K562 (cell line): ENCODE data around the gene SURF6. TPM values are rescaled to one million over a fixed set of nuclear protein-coding genes. Genes with fewer than 3 reads are reported as not detected.
A peak's percentile ranks its signal among the peaks of the same experiment; 100 is the strongest.

ENCODE experiments used
- ATAC-seq: fragments of 200-7000 bp; cut with Tn5 transposase; 3 replicates; pipeline ENCODE4 v1.9.1; 2020; ENCODE audit warnings: moderate library complexity
- BruUV-seq: library from RNA; stranded (reverse); fragments of 400-500 nt; replicated peaks from 2 replicates; lab custom pipeline; 2021; lab: Mats Ljungman, UMichigan
- CTCF ChIA-PET: fragments of 300-600 bp; formaldehyde crosslinking; extraction: SDS; loops from one replicate; lab custom pipeline; 2021; ENCODE audit warnings: low intra/inter-chr PET ratio; lab: Yijun Ruan, JAX
- POLR2A ChIA-PET: fragments of 300-600, 350-650 bp; sonication (Branson Sonifier 250); formaldehyde crosslinking; extraction: SDS; loops from one replicate; lab custom pipeline; 2021; ENCODE audit warnings: antibody characterized with exemption, inconsistent platforms; lab: Yijun Ruan, JAX
- DNase-seq, 4 experiments: peaks; one replicate each; pipeline versions ENCODE4 v3.0.0 to v3.0.0-alpha.2; 2011 to 2018; ENCODE audit warnings: low spot score in 3 of 4, mixed read lengths in 3 of 4; ENCODE audit errors: extremely low read depth in 1 of 4
- FAIRE-seq: peaks from 2 replicates; lab custom pipeline; 2011; peaks lifted over from hg19 to GRCh38; lab: Jason Lieb, UNC
- H2AFZ ChIP-seq: 2 replicates; pipeline ENCODE4 v1.6.0; 2011; ENCODE audit warnings: low read depth, low read length, control low read depth, inconsistent platforms
- H3K27ac ChIP-seq: fragments of 200-600 bp; 3 replicates; pipeline ENCODE4 v1.8.0; 2011; ENCODE audit warnings: low read depth, mild to moderate bottlenecking, control low read depth, inconsistent platforms, low read length, moderate library complexity, mixed read lengths; ENCODE audit errors: extremely low read depth
- H3K27me3 ChIP-seq, 2 experiments: fragments of 300-600 bp in 1 of 2; 2 replicates in 1 of 2; 3 replicates in 1 of 2; pipeline versions ENCODE4 v1.6.0 to v1.8.0; 2011; ENCODE audit warnings: inconsistent platforms in 2 of 2, low read length in 2 of 2, mild to moderate bottlenecking in 1 of 2, mixed read lengths in 1 of 2, moderate library complexity in 1 of 2; ENCODE audit not compliant: control insufficient read depth in 2 of 2, insufficient read depth in 2 of 2
- H3K36me3 ChIP-seq: fragments of 300-600 bp; 3 replicates; pipeline ENCODE4 v1.8.0; 2011; ENCODE audit warnings: mild to moderate bottlenecking, low read length, inconsistent platforms; ENCODE audit not compliant: control insufficient read depth, insufficient read depth
- H3K4me1 ChIP-seq, 2 experiments: fragments of 200-600 bp in 1 of 2; replicated peaks in 1 of 2; 2 replicates in 1 of 2; 3 replicates in 1 of 2; pipeline versions ENCODE4 v1.5.1 to v1.8.0; 2011; ENCODE audit warnings: inconsistent platforms in 2 of 2, low read length in 2 of 2, mild to moderate bottlenecking in 1 of 2, mixed read lengths in 1 of 2, moderate library complexity in 1 of 2; ENCODE audit not compliant: control insufficient read depth in 2 of 2, insufficient read depth in 2 of 2
- H3K4me2 ChIP-seq: 2 replicates; pipeline ENCODE4 v1.6.1; 2011; ENCODE audit warnings: low read length, control low read depth, inconsistent platforms, mixed read lengths; ENCODE audit not compliant: insufficient read depth
- H3K4me3 ChIP-seq: fragments of 200-600 bp; sonication (generic), shearing (Covaris generic); 2 replicates; pipeline ENCODE4 v1.5.1; 2016; ENCODE audit warnings: control low read depth, inconsistent platforms
- H3K79me2 ChIP-seq: fragments of 200-600 bp; 3 replicates; pipeline ENCODE4 v1.8.0; 2011; ENCODE audit warnings: low read length, inconsistent platforms; ENCODE audit not compliant: control insufficient read depth, insufficient read depth
- H3K9ac ChIP-seq, 2 experiments: 2 replicates each; pipeline versions ENCODE4 v1.6.0 to v1.6.1; 2011; ENCODE audit warnings: low read depth in 2 of 2, low read length in 2 of 2, control low read depth in 1 of 2, inconsistent platforms in 1 of 2, mild to moderate bottlenecking in 1 of 2, mixed read lengths in 1 of 2; ENCODE audit not compliant: insufficient read depth in 1 of 2
- H3K9me1 ChIP-seq: one replicate; pipeline ENCODE4 v1.6.0; 2011; ENCODE audit warnings: inconsistent platforms, mild to moderate bottlenecking, low read length, moderate library complexity; ENCODE audit not compliant: control insufficient read depth, insufficient read depth
- H3K9me3 ChIP-seq: replicated peaks from 2 replicates; pipeline ENCODE4 v1.5.1; 2011; ENCODE audit warnings: low read depth, low read length, inconsistent platforms; ENCODE audit not compliant: control insufficient read depth, insufficient read depth
- H4K20me1 ChIP-seq: replicated peaks from 2 replicates; pipeline ENCODE4 v1.6.1; 2011; ENCODE audit warnings: low read length, inconsistent platforms, mixed read lengths; ENCODE audit not compliant: control insufficient read depth, insufficient read depth
- BRD9 ChIP-seq: fragments of 450-650 bp; IDR thresholded peaks from 2 replicates; pipeline ENCODE4 v1.6.1; 2018; ENCODE audit warnings: low read depth; ENCODE audit not compliant: partially characterized antibody
- CHD1 ChIP-seq: fragments of 200-600 bp; sonication (generic); IDR thresholded peaks from one replicate; pipeline ENCODE4 v1.6.1; 2012; ENCODE audit warnings: mild to moderate bottlenecking, moderate library complexity, low read length, inconsistent platforms
- CTCF ChIP-seq, 3 experiments: IDR thresholded peaks in 2 of 3; conservative IDR thresholded peaks in 1 of 3; 2 replicates each; pipeline ENCODE4 v1.5.1; 2011 to 2012; ENCODE audit warnings: low read length in 3 of 3, mild to moderate bottlenecking in 3 of 3, control low read depth in 2 of 3, improper control_type of control experiment in 1 of 3, inconsistent platforms in 1 of 3, low read depth in 1 of 3, mixed read lengths in 1 of 3, moderate library complexity in 1 of 3; ENCODE audit not compliant: insufficient read depth in 2 of 3
- ILK ChIP-seq: fragments of 450-650 bp; IDR thresholded peaks from 2 replicates; pipeline ENCODE4 v1.6.1; 2016; ENCODE audit warnings: missing genetic modification characterization, low read depth, mild to moderate bottlenecking, missing compliant biosample characterization, moderate library complexity, borderline replicate concordance
- KAT2B ChIP-seq: IDR thresholded peaks from one replicate; pipeline ENCODE4 v1.6.1; 2012; ENCODE audit warnings: low read depth, mild to moderate bottlenecking, control low read depth, inconsistent platforms, low read length, moderate library complexity
- RAD51 ChIP-seq: fragments of 450-650 bp; IDR thresholded peaks from 2 replicates; pipeline ENCODE4 v1.7.1; 2016; ENCODE audit warnings: low read depth, mild to moderate bottlenecking, borderline replicate concordance
- RNF2 ChIP-seq: sonication (generic); IDR thresholded peaks from 2 replicates; pipeline ENCODE4 v1.6.1; 2016
- SPI1 ChIP-seq: IDR thresholded peaks from 2 replicates; pipeline ENCODE4 v1.6.1; 2011; ENCODE audit warnings: low read depth, low read length, control low read depth, borderline replicate concordance
- YBX1 ChIP-seq: fragments of 450-650 bp; IDR thresholded peaks from 2 replicates; pipeline ENCODE4 v1.7.1; 2016; ENCODE audit warnings: mild to moderate bottlenecking
- ZBTB33 ChIP-seq: sonication (generic); formaldehyde crosslinking; IDR thresholded peaks from 2 replicates; pipeline ENCODE4 v1.8.1; 2023; ENCODE audit warnings: mild to moderate bottlenecking, missing genetic modification reagents
- ZNF324 ChIP-seq: fragments of 250-450 bp; sonication (Bioruptor Pico); IDR thresholded peaks from 2 replicates; pipeline ENCODE4 v1.4.0; 2020; ENCODE audit warnings: mild to moderate bottlenecking
- WGBS: fragments of 100-300 bp; shearing (Covaris generic); methylation state at CpG from one replicate; pipeline ENCODE4 v1.1.6; 2016; ENCODE audit warnings: low coverage, mixed read lengths; ENCODE audit not compliant: insufficient coverage; ENCODE audit errors: missing lambda C conversion rate; 5-methylcytosine and 5-hydroxymethylcytosine counted together
- in situ Hi-C: fragments of 300-500 bp; cut with MboI; formaldehyde crosslinking; loops from 4 replicates; pipeline ENCODE4 v1.15.0; 2018; ENCODE audit warnings: inconsistent platforms, mixed read lengths
- intact Hi-C: fragments of 100-400 bp; cut with micrococcal nuclease; formaldehyde crosslinking; loops from 2 replicates; pipeline ENCODE4 v1.14.2; 2022
- polyA plus RNA-seq, 8 experiments: library from polyadenylated mRNA; depleted of rRNA in 4 of 8; stranded (reverse) in 5 of 8; unstranded in 3 of 8; fragments of >200 nt; fragmentation: Nextera tagmentation in 2 of 8; fragmentation: Illumina TruSeq in 1 of 8; extraction: Ambion mirVana in 2 of 8; extraction: Trizol in 1 of 8; gene quantifications; 2 replicates each; pipeline versions ENCODE4 v1.2.1 to v1.2.3, GENCODE V29; 2011 to 2014; ENCODE audit warnings: inconsistent platforms in 1 of 8, missing spikeins in 1 of 8
- total RNA-seq, 7 experiments: library from RNA; depleted of rRNA in 6 of 7; stranded (reverse); fragments of >200 nt in 6 of 7; fragmentation: Illumina TruSeq in 2 of 7; extraction: Trizol in 2 of 7; gene quantifications; 2 replicates each; pipeline versions ENCODE4 v1.2.1 to v1.2.3, GENCODE V29; 2011 to 2021; ENCODE audit warnings: low replicate concordance in 1 of 7
- TF ChIP-seq, protein P1 (sequence below): sonication (generic); formaldehyde crosslinking; IDR thresholded peaks from 2 replicates; pipeline ENCODE4 v1.8.0; 2023; ENCODE audit warnings: mild to moderate bottlenecking, missing genetic modification reagents
- TF ChIP-seq, protein P2 (sequence below): fragments of 250-450 bp; sonication (Bioruptor Pico); IDR thresholded peaks from 2 replicates; pipeline ENCODE4 v1.5.0; 2021

Gene SURF6
- total and polyA plus RNA-seq, 9 of the 15 experiments (the other 6 are each of a cell fraction or from before 2014, with no cell fraction given): 1.4 to 68.3 (median 14.7) TPM

DNA sequence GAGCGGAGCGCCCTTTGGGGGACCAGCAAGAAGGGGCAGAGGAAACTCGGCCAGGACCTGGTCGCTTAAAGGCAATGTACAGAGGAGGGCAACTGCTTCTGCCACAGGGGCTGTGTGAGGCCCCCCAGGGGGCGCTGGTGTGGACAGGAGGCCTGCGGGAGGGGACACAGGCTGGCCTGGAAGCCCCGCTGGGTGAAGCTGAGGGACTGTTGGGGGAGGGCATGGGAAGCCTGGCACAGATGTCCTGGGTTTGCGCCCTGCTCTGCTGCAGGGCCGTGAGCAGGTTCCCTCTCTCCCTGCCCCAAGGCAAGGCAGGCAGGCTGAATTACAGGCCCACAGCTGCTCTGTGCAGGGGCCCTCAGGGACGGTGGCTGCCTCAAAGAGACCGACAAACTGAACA, 6.6 kb upstream of the SURF6 start (continued):
- TF ChIP-seq, protein P1, sequence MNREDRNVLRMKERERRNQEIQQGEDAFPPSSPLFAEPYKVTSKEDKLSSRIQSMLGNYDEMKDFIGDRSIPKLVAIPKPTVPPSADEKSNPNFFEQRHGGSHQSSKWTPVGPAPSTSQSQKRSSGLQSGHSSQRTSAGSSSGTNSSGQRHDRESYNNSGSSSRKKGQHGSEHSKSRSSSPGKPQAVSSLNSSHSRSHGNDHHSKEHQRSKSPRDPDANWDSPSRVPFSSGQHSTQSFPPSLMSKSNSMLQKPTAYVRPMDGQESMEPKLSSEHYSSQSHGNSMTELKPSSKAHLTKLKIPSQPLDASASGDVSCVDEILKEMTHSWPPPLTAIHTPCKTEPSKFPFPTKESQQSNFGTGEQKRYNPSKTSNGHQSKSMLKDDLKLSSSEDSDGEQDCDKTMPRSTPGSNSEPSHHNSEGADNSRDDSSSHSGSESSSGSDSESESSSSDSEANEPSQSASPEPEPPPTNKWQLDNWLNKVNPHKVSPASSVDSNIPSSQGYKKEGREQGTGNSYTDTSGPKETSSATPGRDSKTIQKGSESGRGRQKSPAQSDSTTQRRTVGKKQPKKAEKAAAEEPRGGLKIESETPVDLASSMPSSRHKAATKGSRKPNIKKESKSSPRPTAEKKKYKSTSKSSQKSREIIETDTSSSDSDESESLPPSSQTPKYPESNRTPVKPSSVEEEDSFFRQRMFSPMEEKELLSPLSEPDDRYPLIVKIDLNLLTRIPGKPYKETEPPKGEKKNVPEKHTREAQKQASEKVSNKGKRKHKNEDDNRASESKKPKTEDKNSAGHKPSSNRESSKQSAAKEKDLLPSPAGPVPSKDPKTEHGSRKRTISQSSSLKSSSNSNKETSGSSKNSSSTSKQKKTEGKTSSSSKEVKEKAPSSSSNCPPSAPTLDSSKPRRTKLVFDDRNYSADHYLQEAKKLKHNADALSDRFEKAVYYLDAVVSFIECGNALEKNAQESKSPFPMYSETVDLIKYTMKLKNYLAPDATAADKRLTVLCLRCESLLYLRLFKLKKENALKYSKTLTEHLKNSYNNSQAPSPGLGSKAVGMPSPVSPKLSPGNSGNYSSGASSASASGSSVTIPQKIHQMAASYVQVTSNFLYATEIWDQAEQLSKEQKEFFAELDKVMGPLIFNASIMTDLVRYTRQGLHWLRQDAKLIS (CRISPR knock-in tag): no peak
- no peak for TF ChIP-seq ZBTB33 (CRISPR knock-in tag)
- no peak for TF ChIP-seq YBX1
- TF ChIP-seq, all 486 proteins: peak for 4

DNA sequence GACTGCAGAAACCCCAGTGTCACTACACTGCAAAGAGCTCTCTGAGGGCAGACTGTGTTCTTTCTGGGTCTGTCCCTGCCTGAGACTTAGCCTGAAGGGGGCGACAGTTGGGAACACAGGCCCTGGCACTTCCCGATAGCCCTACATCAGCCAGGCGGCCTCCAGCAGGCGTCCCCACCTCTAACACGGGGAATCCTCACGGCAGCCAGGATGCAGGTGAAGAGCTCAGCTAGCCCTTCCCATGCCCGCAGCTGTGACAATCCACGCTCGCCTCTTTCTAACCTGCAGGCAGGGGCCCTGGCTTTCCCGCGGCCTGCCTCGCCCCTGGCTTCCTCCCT, 6.0 kb upstream of the SURF6 start:
- Histone ChIP-seq H3K4me1 (peaks cover 10 to 31% of the 10 kb centered on the region in 2 experiments; a peak in 4 of 5 replicates), H3K9ac (peak overlapping the region in 1 of 2 experiments; percentile 80; a peak in 1 of 4 replicates), H3K4me3 (no peak overlapping the region), H3K27me3 (no peaks in the 10 kb centered on the region), H2AFZ (no peak overlapping the region), H3K9me3 (no peaks in the 10 kb centered on the region), H4K20me1 (peaks cover 2% of the 10 kb centered on the region; the same call in 1 of the 2 replicates), H3K79me2 (peaks cover 18% of the 10 kb centered on the region), H3K36me3 (peaks cover 83% of the 10 kb centered on the region), H3K4me2 (no peak overlapping the region), H3K9me1 (no peaks in the 10 kb centered on the region), H3K27ac (no peak overlapping the region)
- ATAC-seq: peak; percentile 48
- WGBS: 78% methylated on average over 6 of the region's 12 CpGs
- no peak for DNase-seq
- intact Hi-C loops (no loop called here), in situ Hi-C loops (no loop called here)
- FAIRE-seq: no peak
- ChIA-PET POLR2A (interaction anchor here (0.5 to 1.8 kb wide), 5 partner anchors 12 to 108 kb away, joined by 3 to 5 read pairs (median 3); no protein-coding TSS in a partner anchor), CTCF (no interaction called here)
- BruUV-seq: no TSS peak
- TF ChIP-seq CTCF (IDR thresholded peaks at IDR 0.05 in 2 of 3, conservative IDR thresholded peaks at IDR 0.05 in 1 of 3; ENCODE audit: insufficient read depth in 2 of 3, low read depth in 1 of 3, low read length in 3 of 3) (peak; percentile 24 to 43 (median 30); a peak in 3 of 6 replicates), CHD1 (no peak), ZNF324 (CRISPR knock-in tag) (no peak), KAT2B (no peak), RNF2 (no peak), RAD51 (no peak), SPI1 (no peak), ILK (tag) (no peak), BRD9 (no peak)
- TF ChIP-seq, protein P2, sequence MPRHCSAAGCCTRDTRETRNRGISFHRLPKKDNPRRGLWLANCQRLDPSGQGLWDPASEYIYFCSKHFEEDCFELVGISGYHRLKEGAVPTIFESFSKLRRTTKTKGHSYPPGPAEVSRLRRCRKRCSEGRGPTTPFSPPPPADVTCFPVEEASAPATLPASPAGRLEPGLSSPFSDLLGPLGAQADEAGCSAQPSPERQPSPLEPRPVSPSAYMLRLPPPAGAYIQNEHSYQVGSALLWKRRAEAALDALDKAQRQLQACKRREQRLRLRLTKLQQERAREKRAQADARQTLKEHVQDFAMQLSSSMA (CRISPR knock-in tag): no peak
